Measurements from ENCODE around the gene GLI1.

The GLI1 gene

DNA sequence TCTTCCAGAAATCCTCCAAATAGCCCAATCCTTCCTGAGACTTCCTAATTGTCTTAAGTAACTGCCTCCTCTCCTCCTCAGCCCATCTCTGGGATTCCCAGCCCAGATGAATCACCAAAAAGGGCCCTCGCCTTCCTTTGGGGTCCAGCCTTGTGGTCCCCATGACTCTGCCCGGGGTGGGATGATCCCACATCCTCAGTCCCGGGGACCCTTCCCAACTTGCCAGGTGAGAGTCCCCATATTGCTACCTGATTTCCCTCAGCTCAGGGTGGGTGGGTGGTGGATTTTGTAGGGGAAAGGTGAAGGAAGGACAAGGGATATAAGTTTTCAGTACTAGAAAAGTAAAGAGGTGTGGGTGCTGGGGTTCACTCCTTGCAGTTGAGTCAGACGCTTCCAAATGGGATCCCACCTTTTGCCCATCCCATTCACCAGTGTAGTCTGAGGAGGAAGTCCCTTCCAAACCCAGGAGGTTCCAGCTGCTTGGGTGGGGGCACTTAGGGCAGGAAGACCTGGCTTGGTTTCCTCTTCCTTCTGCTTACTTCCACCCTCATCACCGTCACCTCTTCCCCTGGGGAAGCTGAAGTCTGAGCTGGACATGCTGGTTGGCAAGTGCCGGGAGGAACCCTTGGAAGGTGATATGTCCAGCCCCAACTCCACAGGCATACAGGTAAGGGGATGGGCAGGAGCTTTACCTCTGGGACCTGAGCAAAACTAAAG lies 5.6 kb downstream of the GLI1 start:
- TF ChIP-seq GATA3 (IDR thresholded peaks at IDR 0.05; ENCODE audit: low read depth, low read length) (no peak), GATA2 (IDR thresholded peaks at IDR 0.05; ENCODE audit: low read depth, low read length) (no peak)

DNA sequence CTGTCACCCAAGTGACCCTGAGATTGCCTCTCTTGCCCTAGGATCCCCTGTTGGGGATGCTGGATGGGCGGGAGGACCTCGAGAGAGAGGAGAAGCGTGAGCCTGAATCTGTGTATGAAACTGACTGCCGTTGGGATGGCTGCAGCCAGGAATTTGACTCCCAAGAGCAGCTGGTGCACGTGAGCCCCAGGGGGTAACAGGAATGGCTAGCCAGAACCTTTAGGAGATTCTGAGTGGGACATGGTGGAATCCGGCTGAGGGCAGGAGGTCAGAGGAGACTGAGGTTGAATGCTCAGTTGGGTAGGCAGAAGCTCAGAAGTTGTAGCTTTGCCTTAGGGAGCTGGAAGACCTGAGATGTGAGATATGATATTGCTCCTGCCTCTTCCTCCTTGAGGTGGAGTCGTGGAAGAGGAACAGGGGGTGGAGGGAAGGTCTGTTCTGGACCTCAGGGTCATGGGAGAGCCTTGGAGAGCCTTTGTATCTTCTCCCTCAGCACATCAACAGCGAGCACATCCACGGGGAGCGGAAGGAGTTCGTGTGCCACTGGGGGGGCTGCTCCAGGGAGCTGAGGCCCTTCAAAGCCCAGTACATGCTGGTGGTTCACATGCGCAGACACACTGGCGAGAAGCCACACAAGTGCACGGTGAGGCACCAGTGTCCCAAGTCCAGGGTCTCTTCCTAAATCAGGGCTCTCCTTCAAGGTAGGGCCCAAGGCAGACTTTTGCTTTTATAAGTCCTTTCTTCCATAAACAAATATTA lies 6.3 kb downstream of the GLI1 start:
- TF ChIP-seq GATA3 (IDR thresholded peaks at IDR 0.05; ENCODE audit: low read depth, low read length): no peak
- TF ChIP-seq GATA2 (IDR thresholded peaks at IDR 0.05; ENCODE audit: low read depth, low read length): no peak

DNA sequence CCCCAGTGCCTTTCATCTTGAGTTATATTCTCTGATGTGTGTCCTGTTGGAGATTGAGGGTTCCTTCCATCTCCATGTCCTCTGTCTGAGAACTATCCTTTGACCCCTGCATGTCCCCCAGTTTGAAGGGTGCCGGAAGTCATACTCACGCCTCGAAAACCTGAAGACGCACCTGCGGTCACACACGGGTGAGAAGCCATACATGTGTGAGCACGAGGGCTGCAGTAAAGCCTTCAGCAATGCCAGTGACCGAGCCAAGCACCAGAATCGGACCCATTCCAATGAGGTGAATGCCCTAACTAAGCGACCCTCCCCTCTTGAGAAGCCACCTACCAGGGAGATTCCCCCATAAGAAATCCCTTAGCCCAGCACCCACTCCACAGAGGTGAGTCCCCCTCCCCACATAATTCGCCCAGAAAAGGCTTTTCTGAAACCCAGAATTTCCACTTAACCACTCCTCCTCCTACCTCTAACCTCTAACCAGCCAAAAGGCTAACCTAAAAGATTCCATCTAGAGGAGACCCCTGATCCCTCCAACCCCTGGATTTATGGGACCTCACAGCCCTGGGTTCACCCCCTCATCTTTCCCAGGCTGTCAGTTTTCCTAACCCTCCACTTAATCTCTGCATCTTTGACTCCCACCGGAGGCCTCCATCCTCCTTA lies 7.8 kb downstream of the GLI1 start:
- TF ChIP-seq GATA2 (IDR thresholded peaks at IDR 0.05; ENCODE audit: low read depth, low read length) (no peak), GATA3 (IDR thresholded peaks at IDR 0.05; ENCODE audit: low read depth, low read length) (no peak)

DNA sequence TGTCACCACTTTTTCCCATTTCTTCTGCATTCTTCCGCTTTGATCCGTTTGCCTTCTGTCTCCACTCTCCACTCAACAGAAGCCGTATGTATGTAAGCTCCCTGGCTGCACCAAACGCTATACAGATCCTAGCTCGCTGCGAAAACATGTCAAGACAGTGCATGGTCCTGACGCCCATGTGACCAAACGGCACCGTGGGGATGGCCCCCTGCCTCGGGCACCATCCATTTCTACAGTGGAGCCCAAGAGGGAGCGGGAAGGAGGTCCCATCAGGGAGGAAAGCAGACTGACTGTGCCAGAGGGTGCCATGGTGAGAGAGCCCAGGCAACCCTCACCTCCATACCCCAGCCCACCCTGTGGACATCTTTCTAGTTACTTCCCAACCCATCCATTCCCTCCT lies 8.3 kb downstream of the GLI1 start:
- TF ChIP-seq GATA3 (IDR thresholded peaks at IDR 0.05; ENCODE audit: low read depth, low read length) (no peak), GATA2 (IDR thresholded peaks at IDR 0.05; ENCODE audit: low read depth, low read length) (no peak)

DNA sequence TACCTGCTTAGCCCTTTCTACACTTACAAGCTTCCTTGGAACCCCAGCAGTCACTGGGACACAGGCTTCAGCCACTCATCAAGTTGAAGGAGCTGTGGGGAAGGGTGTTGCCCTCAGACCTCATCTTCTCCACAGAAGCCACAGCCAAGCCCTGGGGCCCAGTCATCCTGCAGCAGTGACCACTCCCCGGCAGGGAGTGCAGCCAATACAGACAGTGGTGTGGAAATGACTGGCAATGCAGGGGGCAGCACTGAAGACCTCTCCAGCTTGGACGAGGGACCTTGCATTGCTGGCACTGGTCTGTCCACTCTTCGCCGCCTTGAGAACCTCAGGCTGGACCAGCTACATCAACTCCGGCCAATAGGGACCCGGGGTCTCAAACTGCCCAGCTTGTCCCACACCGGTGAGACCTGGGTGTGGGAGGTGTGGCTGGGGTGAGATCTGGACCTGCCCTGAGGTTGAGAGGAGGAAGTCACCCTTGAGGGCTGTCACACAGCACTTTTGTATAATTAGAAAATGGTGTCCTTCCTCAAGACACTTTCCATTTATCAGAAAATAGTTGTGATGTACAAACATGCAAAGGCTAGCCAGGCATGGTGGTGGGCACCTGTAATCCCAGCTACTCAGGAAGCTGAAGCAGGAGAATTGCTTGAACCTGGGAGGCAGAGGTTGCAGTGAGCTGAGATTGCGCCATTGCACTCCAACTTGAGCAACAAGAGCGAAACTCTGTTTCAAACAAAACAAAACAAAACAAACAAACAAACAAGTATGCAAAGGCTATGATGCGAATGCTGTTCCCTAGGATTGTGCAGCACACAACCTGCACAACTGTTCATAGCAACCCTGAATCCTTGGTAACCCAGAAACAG lies 9.9 kb downstream of the GLI1 start:
- TF ChIP-seq GATA3 (IDR thresholded peaks at IDR 0.05; ENCODE audit: low read depth, low read length) (no peak), GATA2 (IDR thresholded peaks at IDR 0.05; ENCODE audit: low read depth, low read length) (no peak)

DNA sequence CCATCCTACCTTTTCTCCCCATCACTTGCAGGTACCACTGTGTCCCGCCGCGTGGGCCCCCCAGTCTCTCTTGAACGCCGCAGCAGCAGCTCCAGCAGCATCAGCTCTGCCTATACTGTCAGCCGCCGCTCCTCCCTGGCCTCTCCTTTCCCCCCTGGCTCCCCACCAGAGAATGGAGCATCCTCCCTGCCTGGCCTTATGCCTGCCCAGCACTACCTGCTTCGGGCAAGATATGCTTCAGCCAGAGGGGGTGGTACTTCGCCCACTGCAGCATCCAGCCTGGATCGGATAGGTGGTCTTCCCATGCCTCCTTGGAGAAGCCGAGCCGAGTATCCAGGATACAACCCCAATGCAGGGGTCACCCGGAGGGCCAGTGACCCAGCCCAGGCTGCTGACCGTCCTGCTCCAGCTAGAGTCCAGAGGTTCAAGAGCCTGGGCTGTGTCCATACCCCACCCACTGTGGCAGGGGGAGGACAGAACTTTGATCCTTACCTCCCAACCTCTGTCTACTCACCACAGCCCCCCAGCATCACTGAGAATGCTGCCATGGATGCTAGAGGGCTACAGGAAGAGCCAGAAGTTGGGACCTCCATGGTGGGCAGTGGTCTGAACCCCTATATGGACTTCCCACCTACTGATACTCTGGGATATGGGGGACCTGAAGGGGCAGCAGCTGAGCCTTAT lies 10.8 kb downstream of the GLI1 start:
- TF ChIP-seq GATA2 (IDR thresholded peaks at IDR 0.05; ENCODE audit: low read depth, low read length) (no peak), GATA3 (IDR thresholded peaks at IDR 0.05; ENCODE audit: low read depth, low read length) (no peak)

DNA sequence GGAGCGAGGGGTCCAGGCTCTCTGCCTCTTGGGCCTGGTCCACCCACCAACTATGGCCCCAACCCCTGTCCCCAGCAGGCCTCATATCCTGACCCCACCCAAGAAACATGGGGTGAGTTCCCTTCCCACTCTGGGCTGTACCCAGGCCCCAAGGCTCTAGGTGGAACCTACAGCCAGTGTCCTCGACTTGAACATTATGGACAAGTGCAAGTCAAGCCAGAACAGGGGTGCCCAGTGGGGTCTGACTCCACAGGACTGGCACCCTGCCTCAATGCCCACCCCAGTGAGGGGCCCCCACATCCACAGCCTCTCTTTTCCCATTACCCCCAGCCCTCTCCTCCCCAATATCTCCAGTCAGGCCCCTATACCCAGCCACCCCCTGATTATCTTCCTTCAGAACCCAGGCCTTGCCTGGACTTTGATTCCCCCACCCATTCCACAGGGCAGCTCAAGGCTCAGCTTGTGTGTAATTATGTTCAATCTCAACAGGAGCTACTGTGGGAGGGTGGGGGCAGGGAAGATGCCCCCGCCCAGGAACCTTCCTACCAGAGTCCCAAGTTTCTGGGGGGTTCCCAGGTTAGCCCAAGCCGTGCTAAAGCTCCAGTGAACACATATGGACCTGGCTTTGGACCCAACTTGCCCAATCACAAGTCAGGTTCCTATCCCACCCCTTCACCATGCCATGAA lies 11.5 kb downstream of the GLI1 start:
- TF ChIP-seq GATA3 (IDR thresholded peaks at IDR 0.05; ENCODE audit: low read depth, low read length): no peak
- no peak for TF ChIP-seq GATA2 (IDR thresholded peaks at IDR 0.05; ENCODE audit: low read depth, low read length)

DNA sequence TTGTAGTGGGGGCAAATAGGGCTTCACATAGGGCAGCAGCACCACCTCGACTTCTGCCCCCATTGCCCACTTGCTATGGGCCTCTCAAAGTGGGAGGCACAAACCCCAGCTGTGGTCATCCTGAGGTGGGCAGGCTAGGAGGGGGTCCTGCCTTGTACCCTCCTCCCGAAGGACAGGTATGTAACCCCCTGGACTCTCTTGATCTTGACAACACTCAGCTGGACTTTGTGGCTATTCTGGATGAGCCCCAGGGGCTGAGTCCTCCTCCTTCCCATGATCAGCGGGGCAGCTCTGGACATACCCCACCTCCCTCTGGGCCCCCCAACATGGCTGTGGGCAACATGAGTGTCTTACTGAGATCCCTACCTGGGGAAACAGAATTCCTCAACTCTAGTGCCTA lies 12.1 kb downstream of the GLI1 start:
- TF ChIP-seq GATA2 (IDR thresholded peaks at IDR 0.05; ENCODE audit: low read depth, low read length) (no peak), GATA3 (IDR thresholded peaks at IDR 0.05; ENCODE audit: low read depth, low read length) (no peak)

DNA sequence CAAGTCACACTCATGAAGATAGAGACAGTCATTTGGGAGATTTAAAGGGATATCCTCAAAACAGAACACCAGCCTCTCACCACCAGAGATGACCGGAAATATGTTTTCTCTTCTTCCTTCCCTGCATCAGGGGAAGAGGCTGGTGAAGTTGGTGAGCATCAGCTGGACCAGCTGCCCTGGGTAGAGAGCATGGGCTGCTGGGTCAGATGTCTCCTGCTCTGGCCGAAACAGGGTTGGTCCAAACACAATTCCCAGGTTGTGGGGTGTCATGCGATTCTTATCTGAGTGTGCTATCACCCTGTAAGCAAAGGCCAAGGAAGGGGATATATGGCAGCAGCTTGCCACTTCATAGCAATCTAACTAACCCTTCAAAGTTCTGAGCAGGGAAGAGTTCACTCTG lies 12.8 kb downstream of the GLI1 start:
- TF ChIP-seq GATA3 (IDR thresholded peaks at IDR 0.05; ENCODE audit: low read depth, low read length) (no peak), GATA2 (IDR thresholded peaks at IDR 0.05; ENCODE audit: low read depth, low read length) (no peak)

DNA sequence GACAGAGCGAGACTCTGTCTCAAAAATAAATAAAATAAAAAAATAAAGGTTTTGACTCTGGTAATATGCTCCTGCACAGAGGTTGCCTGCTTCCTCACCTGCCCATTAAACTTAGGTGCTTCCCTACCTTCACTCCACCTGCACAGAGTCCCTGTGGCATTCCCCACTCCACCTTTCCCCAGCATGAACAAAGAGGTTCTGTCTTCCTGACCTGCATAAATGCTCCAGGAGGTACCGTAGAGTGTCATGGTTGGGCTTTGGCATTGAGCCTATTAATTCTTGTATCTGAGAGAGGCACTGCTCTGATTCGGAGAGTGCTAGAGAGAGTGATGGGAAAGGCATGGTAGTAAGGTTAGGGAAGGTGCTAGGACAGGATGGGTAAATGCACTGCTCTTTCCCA lies 13.8 kb downstream of the GLI1 start:
- TF ChIP-seq GATA3 (IDR thresholded peaks at IDR 0.05; ENCODE audit: low read depth, low read length): no peak
- TF ChIP-seq GATA2 (IDR thresholded peaks at IDR 0.05; ENCODE audit: low read depth, low read length): no peak

DNA sequence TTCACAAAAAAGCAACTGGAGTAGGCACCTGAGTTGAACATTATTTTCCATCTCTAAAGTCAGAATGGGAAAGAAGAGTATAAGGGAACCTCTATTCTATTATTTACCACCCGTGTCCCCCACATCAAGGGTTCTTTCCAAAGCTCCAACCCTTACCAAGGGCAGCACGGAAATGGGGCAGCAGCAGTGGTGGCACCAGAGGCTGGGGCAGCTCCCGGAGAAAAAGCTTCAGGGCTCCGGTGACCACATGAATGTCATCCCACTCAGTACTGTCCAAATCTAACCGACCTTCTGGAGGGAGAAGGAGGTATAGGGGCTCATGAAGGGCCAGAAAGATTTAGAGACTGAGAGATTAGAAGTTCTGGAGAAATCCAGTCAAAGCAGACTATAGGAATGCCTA lies 14.3 kb downstream of the GLI1 start:
- TF ChIP-seq GATA2 (IDR thresholded peaks at IDR 0.05; ENCODE audit: low read depth, low read length): no peak
- no peak for TF ChIP-seq GATA3 (IDR thresholded peaks at IDR 0.05; ENCODE audit: low read depth, low read length)

DNA sequence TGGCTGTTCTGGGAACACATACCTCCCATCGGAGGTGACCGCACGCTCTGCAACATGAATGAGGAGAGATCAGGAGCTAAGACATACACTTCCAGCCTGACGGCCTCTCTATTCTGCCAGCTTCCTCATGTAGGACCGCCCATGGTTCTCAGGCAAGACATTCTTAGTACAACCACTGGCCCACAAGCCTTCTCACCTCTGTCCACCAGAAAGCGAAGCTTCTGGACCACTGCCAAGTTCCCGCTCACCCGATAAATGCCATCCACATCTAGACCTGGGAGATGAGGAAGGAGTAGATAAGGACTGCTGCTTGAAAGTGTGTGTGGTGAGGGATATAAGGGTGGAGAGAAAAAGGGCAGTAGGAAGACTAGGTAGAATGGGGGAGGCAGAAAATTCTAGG lies 14.8 kb downstream of the GLI1 start:
- TF ChIP-seq GATA2 (IDR thresholded peaks at IDR 0.05; ENCODE audit: low read depth, low read length) (no peak), GATA3 (IDR thresholded peaks at IDR 0.05; ENCODE audit: low read depth, low read length) (no peak)

DNA sequence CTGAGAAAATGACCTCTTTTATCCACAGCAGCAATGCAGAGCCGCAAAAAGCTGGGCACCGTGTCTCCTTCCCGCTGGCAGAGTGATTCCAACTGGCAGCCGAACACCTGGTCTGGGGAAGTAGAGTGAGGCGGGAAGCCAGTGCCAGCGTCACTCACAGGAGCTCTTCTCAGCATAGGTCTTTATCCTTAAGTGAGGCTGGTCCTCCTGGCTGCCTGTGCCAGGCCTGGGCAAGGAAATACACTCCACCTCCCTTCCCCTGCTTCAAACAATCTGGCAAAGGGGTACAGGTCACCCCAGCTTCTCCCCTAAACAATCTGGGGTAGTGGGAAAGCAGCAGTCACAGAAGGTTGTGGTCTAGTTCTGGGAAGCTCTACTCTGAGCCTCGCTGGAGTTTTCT lies 15.3 kb downstream of the GLI1 start:
- no peak for TF ChIP-seq GATA2 (IDR thresholded peaks at IDR 0.05; ENCODE audit: low read depth, low read length)
- TF ChIP-seq GATA3 (IDR thresholded peaks at IDR 0.05; ENCODE audit: low read depth, low read length): no peak
